Keratinocyte (primary cell): ENCODE results near the gene PPP1R26. TPM values are rescaled to one million over a fixed set of nuclear protein-coding genes. Genes with fewer than 3 reads are reported as not detected.

Experiments used
- DNase-seq: peaks from one replicate; pipeline ENCODE4 v3.0.0-alpha.2; 2011; ENCODE audit warnings: low read depth, missing footprints, low spot score
- FAIRE-seq: peaks from 2 replicates; lab custom pipeline; 2011; peaks lifted over from hg19 to GRCh38; lab: Jason Lieb, UNC
- H2AFZ ChIP-seq: 2 replicates; pipeline ENCODE4 v1.6.0; 2012; ENCODE audit warnings: low read length, control low read depth, inconsistent platforms; ENCODE audit not compliant: control insufficient read depth
- H3K27ac ChIP-seq: 2 replicates; pipeline ENCODE4 v1.5.1; 2011; ENCODE audit warnings: low read length; ENCODE audit not compliant: control insufficient read depth, insufficient read depth
- H3K27me3 ChIP-seq: 3 replicates; pipeline ENCODE4 v1.6.0; 2011; ENCODE audit warnings: low read length; ENCODE audit not compliant: control insufficient read depth, insufficient read depth; ENCODE audit errors: extremely low read depth
- H3K36me3 ChIP-seq, 2 experiments: 2 replicates in 1 of 2; 3 replicates in 1 of 2; pipeline ENCODE4 v1.5.1; 2011; ENCODE audit warnings: low read length in 2 of 2, mild to moderate bottlenecking in 1 of 2; ENCODE audit not compliant: control insufficient read depth in 2 of 2, insufficient read depth in 2 of 2; ENCODE audit errors: extremely low read depth in 1 of 2
- H3K4me1 ChIP-seq: 3 replicates; pipeline ENCODE4 v1.5.1; 2011; ENCODE audit warnings: low read length; ENCODE audit not compliant: control insufficient read depth, insufficient read depth; ENCODE audit errors: extremely low read depth
- H3K4me2 ChIP-seq: 3 replicates; pipeline ENCODE4 v1.6.0; 2011; ENCODE audit warnings: low read depth, low read length; ENCODE audit not compliant: control insufficient read depth, insufficient read depth; ENCODE audit errors: extremely low read depth
- H3K4me3 ChIP-seq, 3 experiments: fragments of 200-600 bp in 1 of 3; sonication (generic) in 1 of 3; 2 replicates in 2 of 3; 3 replicates in 1 of 3; pipeline ENCODE4 v1.5.1; 2011 to 2016; ENCODE audit warnings: low read length in 3 of 3, mild to moderate bottlenecking in 3 of 3, control low read depth in 2 of 3, inconsistent platforms in 1 of 3, low read depth in 1 of 3, mixed read lengths in 1 of 3, mixed run types in 1 of 3, moderate library complexity in 1 of 3; ENCODE audit not compliant: control insufficient read depth in 2 of 3, insufficient read depth in 2 of 3; ENCODE audit errors: extremely low read depth in 1 of 3
- H3K79me2 ChIP-seq: 2 replicates; pipeline ENCODE4 v1.6.0; 2012; ENCODE audit warnings: low read length; ENCODE audit not compliant: control insufficient read depth, insufficient read depth
- H3K9ac ChIP-seq: 3 replicates; pipeline ENCODE4 v1.6.0; 2011; ENCODE audit warnings: low read length; ENCODE audit not compliant: control insufficient read depth, insufficient read depth; ENCODE audit errors: extremely low read depth
- H3K9me1 ChIP-seq: 3 replicates; pipeline ENCODE4 v1.6.0; 2011; ENCODE audit warnings: low read length; ENCODE audit not compliant: control insufficient read depth, insufficient read depth; ENCODE audit errors: extremely low read depth
- H3K9me3 ChIP-seq: 2 replicates; pipeline ENCODE4 v1.5.1; 2012; ENCODE audit warnings: low read depth, low read length; ENCODE audit not compliant: control insufficient read depth
- H4K20me1 ChIP-seq: 3 replicates; pipeline ENCODE4 v1.6.0; 2011; ENCODE audit warnings: low read length; ENCODE audit not compliant: control insufficient read depth, insufficient read depth; ENCODE audit errors: extremely low read depth
- EZH2 ChIP-seq: IDR thresholded peaks from one replicate; pipeline ENCODE4 v1.6.1; 2012; ENCODE audit warnings: inconsistent platforms, mild to moderate bottlenecking, low read length, moderate library complexity
- dilution Hi-C: fragments of 300-500 bp; cut with MboI; formaldehyde crosslinking; loops from one replicate; pipeline ENCODE4 v1.7.0; 2020; ENCODE audit warnings: low sequenced_read_pairs; ENCODE audit not compliant: extremely low pct_ligation_motif_present
- polyA plus RNA-seq, 5 experiments: library from polyadenylated mRNA; depleted of rRNA in 3 of 5; stranded (reverse) in 3 of 5; stranded (forward) in 1 of 5; unstranded in 1 of 5; fragments of >200 nt; gene quantifications; 1 replicate in 1 of 5; 2 replicates in 3 of 5; 3 replicates in 1 of 5; pipeline versions ENCODE4 v1.2.1 to v1.2.3, GENCODE V29; 2011 to 2012; ENCODE audit warnings: missing spikeins in 2 of 5, low read depth in 1 of 5, low replicate concordance in 1 of 5
- TF ChIP-seq, protein P1 (sequence below), 3 experiments: IDR thresholded peaks in 1 of 3; conservative IDR thresholded peaks in 1 of 3; optimal IDR thresholded peaks in 1 of 3; 2 replicates in 2 of 3; 3 replicates in 1 of 3; pipeline versions ENCODE3 to v1.5.1; 2011; ENCODE audit warnings: low read length in 3 of 3, mild to moderate bottlenecking in 3 of 3, moderate library complexity in 2 of 3, control low read depth in 1 of 3, inconsistent platforms in 1 of 3; ENCODE audit not compliant: insufficient read depth in 2 of 3; ENCODE audit errors: extremely low read depth in 1 of 3

Gene PPP1R26
- polyA plus RNA-seq, 1 donor (not counting 4 experiments of a cell fraction or from before 2014, with no cell fraction given) = 4.3 TPM

GRCh38 chr9:135530146-135530545, 50.6 kb downstream of the PPP1R26 start:
- dilution Hi-C loops = no loop called here
- Histone ChIP-seq H3K9me1 (no peaks in the 10 kb centered on the region), H3K9me3 (no peaks in the 10 kb centered on the region), H3K4me1 (no peaks in the 10 kb centered on the region), H3K9ac (no peak overlapping the region), H4K20me1 (no peaks in the 10 kb centered on the region), H3K27me3 (peaks cover 14% of the 10 kb centered on the region), H2AFZ (no peak overlapping the region), H3K4me2 (no peak overlapping the region), H3K4me3 (no peak overlapping the region), H3K79me2 (no peaks in the 10 kb centered on the region), H3K27ac (no peak overlapping the region), H3K36me3 (no peaks in the 10 kb centered on the region)
- DNase-seq = no peak
- FAIRE-seq = no peak
- TF ChIP-seq, protein P1, sequence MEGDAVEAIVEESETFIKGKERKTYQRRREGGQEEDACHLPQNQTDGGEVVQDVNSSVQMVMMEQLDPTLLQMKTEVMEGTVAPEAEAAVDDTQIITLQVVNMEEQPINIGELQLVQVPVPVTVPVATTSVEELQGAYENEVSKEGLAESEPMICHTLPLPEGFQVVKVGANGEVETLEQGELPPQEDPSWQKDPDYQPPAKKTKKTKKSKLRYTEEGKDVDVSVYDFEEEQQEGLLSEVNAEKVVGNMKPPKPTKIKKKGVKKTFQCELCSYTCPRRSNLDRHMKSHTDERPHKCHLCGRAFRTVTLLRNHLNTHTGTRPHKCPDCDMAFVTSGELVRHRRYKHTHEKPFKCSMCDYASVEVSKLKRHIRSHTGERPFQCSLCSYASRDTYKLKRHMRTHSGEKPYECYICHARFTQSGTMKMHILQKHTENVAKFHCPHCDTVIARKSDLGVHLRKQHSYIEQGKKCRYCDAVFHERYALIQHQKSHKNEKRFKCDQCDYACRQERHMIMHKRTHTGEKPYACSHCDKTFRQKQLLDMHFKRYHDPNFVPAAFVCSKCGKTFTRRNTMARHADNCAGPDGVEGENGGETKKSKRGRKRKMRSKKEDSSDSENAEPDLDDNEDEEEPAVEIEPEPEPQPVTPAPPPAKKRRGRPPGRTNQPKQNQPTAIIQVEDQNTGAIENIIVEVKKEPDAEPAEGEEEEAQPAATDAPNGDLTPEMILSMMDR (optimal IDR thresholded peaks at IDR 0.05 in 1 of 3, IDR thresholded peaks at IDR 0.05 in 1 of 3, conservative IDR thresholded peaks at IDR 0.05 in 1 of 3; ENCODE audit: extremely low read depth in 1 of 3, insufficient read depth in 2 of 3, low read length in 3 of 3) = no peak
- TF ChIP-seq EZH2 = no peak

- no peak for FAIRE-seq
- H3K79me2 ChIP-seq = no peaks in the 10 kb centered on the region
- H3K9ac ChIP-seq = no peak overlapping the region
- no peak for DNase-seq
- H3K4me1 ChIP-seq = no peaks in the 10 kb centered on the region
- H3K4me2 ChIP-seq = no peak overlapping the region
- H2AFZ ChIP-seq = no peak overlapping the region
- dilution Hi-C loops = no loop called here
- no peaks in the 10 kb centered on the region for H4K20me1 ChIP-seq
- no peak overlapping the region for H3K27ac ChIP-seq
- H3K9me3 ChIP-seq = no peaks in the 10 kb centered on the region
- H3K4me3 ChIP-seq = no peak overlapping the region
- TF ChIP-seq EZH2 = no peak
- TF ChIP-seq, protein P1 (optimal IDR thresholded peaks at IDR 0.05 in 1 of 3, IDR thresholded peaks at IDR 0.05 in 1 of 3, conservative IDR thresholded peaks at IDR 0.05 in 1 of 3; ENCODE audit: extremely low read depth in 1 of 3, insufficient read depth in 2 of 3, low read length in 3 of 3) = no peak
- no peaks in the 10 kb centered on the region for H3K9me1 ChIP-seq
- peaks cover 14% of the 10 kb centered on the region for H3K27me3 ChIP-seq
- no peaks in the 10 kb centered on the region for H3K36me3 ChIP-seq
These were observed 51.5 kb downstream of the PPP1R26 start for GRCh38 chr9:135531096-135531495.
